Activated CD4-positive, alpha-beta T cell treated with anti-CD3 and anti-CD28 coated beads, Interleukin-2, amount 50 U/mL, for 1 hour (primary cell): ENCODE measurements around the gene VWA3A.
"Not testable (repeated sequence)": the region's sequence is repeated elsewhere in the genome, so short reads cannot be mapped to it uniquely, and the experiment has no call there.

Experiments used
- DNase-seq: peaks from one replicate; pipeline ENCODE4 v3.0.0-alpha.2; 2020

Gene VWA3A

GRCh38 chr16:22188267-22188594 lies 95.9 kb downstream of the VWA3A start:
- no peak for DNase-seq

GRCh38 chr16:22188595-22189442 lies 96.5 kb downstream of the VWA3A start:
- peak; percentile 55 for DNase-seq

GRCh38 chr16:22189473-22190080 lies 97.2 kb downstream of the VWA3A start:
- no peak for DNase-seq

- peak; percentile 93 for DNase-seq
These were observed 97.9 kb downstream of the VWA3A start for GRCh38 chr16:22190081-22190775.

- peak; percentile 100 for DNase-seq
These were observed 98.6 kb downstream of the VWA3A start for GRCh38 chr16:22190776-22191531.

GRCh38 chr16:22191532-22192260 lies 99.4 kb downstream of the VWA3A start:
- peak; percentile 35 for DNase-seq

GRCh38 chr16:22192261-22193062 lies 100.1 kb downstream of the VWA3A start:
- DNase-seq, result peak; percentile 73

- no peak for DNase-seq
These were observed 100.7 kb downstream of the VWA3A start for GRCh38 chr16:22193063-22193411.

- DNase-seq, result no peak
These were observed 102.5 kb downstream of the VWA3A start for GRCh38 chr16:22194707-22195444.

GRCh38 chr16:22195445-22195694 lies 103.0 kb downstream of the VWA3A start:
- DNase-seq, result no peak

GRCh38 chr16:22195695-22196558 lies 103.6 kb downstream of the VWA3A start:
- peak; percentile 90 for DNase-seq

GRCh38 chr16:22196559-22197168 lies 104.3 kb downstream of the VWA3A start:
- DNase-seq, result not testable (repeated sequence)

GRCh38 chr16:22198547-22199293 lies 106.4 kb downstream of the VWA3A start:
- no peak for DNase-seq

- no peak for DNase-seq
These were observed 109.9 kb downstream of the VWA3A start for GRCh38 chr16:22202261-22202637.

- no peak for DNase-seq
These were observed 110.8 kb downstream of the VWA3A start for GRCh38 chr16:22203091-22203490.

GRCh38 chr16:22204091-22204655 lies 111.8 kb downstream of the VWA3A start:
- DNase-seq, result no peak

GRCh38 chr16:22205577-22206012 lies 113.3 kb downstream of the VWA3A start:
- DNase-seq, result no peak

GRCh38 chr16:22206013-22206841 lies 113.9 kb downstream of the VWA3A start, which contains the start of gene EEF2K:
Gene EEF2K, plus strand, starts transcription at chr16:22206278. Its CDS starts 19,452 bp downstream, at chr16:22225730.
- DNase-seq, result peak; percentile 77
